ENCODE measurements around the gene BPIFB1.

The BPIFB1 gene

GRCh38 chr20:33296206-33296605 lies 13.2 kb downstream of the BPIFB1 start:
- DNase-seq (ENCODE audit: low spot score): no peak

GRCh38 chr20:33298391-33298790 lies 15.4 kb downstream of the BPIFB1 start:
- DNase-seq (ENCODE audit: low spot score): no peak

DNA sequence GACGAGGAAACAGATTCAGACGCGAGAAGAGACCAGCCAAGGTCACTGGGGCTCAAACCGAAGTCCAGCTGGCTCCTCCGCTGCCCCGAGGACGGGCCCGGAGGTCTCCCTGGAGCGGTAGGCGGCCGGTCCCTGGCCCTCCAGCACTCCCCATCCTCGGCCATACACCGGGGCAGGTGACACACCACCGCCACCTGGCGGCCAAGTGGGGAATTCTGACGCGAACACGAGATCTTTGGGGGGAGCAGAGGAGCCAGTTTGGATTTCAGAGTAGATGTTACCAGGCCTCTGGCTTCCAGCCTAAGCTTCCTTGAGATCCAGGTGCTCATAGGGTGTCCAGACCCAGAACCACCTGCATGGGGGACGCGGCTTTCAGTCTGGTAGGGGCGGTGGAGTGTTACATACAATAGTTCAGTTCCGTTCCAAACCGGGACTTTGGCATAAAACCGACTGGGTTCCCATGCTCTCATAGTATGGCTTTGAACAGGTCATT lies 16.1 kb downstream of the BPIFB1 start:
- DNase-seq (ENCODE audit: low spot score): peak; percentile 80

DNA sequence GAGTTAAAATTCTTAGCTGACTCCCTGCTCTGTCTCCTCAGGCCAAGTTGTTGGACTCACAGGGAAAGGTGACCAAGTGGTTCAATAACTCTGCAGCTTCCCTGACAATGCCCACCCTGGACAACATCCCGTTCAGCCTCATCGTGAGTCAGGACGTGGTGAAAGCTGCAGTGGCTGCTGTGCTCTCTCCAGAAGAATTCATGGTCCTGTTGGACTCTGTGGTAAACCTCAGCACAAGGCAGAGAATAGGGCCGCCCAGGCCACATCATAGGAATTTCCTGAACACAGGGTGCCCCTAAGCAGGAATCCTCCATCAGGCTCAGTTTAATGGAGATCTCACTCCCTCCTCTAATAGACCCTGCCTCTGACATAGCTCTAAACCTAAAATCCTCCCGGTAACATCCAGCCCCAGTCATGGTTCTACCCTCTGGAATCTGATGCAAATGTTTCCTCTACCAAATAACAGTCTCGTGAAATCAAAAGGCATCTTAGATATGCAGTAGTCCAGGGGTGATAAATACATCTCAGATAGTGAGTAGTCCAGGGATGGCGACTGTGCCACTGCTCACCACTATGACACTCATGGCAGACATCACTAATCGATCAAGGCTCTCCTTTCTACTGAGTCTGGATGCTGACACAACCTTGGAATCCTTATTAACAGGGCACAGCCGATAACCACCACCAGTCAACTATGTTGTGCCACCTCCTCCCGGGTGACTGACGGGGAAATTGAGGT lies 18.3 kb downstream of the BPIFB1 start:
- DNase-seq (ENCODE audit: low spot score): peak; percentile 34

GRCh38 chr20:33303595-33303994 lies 20.6 kb downstream of the BPIFB1 start:
- DNase-seq (ENCODE audit: low spot score): no peak

DNA sequence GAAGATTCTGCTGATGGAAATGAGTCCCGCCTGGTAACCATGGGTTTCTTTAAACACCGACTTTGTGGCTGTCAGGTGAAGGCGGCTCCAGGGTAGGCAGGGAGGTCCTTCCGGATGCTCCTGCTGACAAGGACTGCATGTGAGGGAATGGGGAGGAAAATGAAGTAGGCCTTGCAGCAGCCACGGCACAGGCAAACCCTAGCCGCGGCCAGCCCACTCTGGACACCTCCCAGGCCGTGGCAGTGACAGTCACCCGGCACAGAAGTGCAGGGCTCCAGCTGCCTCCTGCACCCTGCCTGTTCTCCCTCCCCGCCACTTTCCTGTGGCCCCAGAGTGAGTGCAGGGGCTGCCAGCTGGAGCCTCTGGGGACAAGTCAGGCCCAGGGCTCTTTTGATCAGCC lies 21.0 kb downstream of the BPIFB1 start:
- no peak for DNase-seq (ENCODE audit: low spot score)

GRCh38 chr20:33305589-33306057 lies 22.6 kb downstream of the BPIFB1 start:
- no peak for DNase-seq (ENCODE audit: low spot score)

DNA sequence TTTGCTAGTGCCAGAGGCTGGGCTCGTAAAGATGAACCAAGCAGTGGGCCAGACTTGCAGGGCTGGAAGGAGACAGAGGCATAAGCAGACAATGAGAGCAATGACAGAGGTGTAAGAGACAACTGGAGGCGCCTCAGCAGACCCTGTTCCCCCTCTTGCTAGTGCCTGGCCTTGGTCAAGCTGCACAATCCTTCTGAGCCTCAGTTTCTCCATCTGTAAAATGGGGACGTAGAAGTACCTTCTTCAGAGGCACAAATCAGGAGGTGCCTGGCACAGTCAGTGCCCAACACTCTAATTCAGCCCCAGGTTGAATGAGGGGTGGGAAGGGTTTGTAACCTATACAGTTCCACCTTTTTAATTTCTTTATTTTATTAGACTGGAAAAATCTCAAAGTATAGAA lies 23.2 kb downstream of the BPIFB1 start:
- no peak for DNase-seq (ENCODE audit: low spot score)

DNA sequence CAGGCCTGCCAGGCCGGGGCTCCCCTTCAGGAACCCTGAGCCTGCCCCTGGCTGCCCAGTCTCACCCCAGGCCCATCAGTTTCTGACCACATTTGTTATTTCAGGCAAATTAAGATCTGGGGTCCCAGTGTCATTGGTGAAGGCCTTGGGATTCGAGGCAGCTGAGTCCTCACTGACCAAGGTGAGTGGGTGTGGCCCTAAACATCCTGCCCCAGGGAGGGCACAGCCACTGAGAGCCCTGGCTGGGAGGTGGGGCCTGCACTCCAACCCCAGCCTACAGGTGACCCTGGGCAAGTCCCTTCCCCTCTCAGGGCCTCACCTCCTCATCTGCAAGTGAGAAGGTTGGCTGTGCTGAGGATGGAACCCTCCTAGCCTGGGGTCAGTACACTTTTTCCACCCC lies 23.8 kb downstream of the BPIFB1 start:
- DNase-seq (ENCODE audit: low spot score): no peak

- DNase-seq (ENCODE audit: low spot score): no peak
Measured at GRCh38 chr20:33308668-33309067, 25.7 kb downstream of the BPIFB1 start.

DNA sequence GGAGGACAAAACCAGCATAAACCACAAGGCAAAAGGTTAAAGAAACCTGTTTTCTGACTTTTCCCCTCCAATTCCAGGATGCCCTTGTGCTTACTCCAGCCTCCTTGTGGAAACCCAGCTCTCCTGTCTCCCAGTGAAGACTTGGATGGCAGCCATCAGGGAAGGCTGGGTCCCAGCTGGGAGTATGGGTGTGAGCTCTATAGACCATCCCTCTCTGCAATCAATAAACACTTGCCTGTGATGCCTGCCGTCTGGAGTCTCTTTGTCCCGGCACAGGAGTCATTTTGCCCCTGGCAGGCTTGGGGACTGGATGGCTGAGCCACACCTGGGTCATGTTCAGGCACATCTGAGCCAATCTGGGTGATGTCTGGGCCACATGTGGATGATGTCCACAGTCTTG lies 26.6 kb downstream of the BPIFB1 start:
- no peak for DNase-seq (ENCODE audit: low spot score)

GRCh38 chr20:33310327-33310899 lies 27.4 kb downstream of the BPIFB1 start:
- no peak for DNase-seq (ENCODE audit: low spot score)

DNA sequence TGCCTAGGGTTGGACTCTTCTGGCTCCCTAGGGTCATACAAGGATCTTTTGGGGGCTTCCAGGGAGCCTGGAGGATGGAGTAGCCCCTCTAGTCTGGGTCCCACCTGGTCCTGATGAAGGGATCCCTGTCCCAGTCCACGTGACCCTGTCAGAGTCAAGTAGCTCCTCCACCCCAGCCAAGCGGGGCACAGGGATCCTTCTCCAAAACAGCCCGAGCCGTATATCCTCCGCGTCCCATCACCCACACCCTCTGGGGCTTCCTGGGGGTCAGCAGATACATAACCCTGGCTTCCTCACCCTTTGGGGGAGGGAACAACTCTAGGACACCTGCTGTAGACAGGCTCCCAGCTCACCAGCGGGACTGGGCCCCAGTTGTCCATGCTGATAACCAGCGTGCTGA lies 28.0 kb downstream of the BPIFB1 start:
- no peak for DNase-seq (ENCODE audit: low spot score)

DNA sequence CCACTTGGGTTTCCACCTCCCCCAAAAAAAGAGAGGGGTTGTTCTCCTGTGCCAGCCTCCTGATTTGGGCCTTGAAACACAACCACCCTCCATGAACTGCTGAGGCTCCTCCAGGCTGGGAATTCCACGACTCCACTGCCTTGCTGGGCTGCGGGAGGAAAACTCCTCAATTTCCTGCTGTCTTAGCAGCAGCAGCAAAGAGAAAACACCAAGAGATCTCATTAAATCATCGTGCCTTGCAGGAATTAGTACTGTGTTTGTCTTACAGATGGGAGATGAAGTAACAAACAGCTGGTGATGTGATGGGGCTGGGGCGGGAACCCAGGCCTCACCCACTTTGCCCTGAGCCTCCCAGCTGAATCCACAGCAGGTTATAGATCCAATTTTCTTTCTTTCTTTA lies 29.0 kb downstream of the BPIFB1 start:
- no peak for DNase-seq (ENCODE audit: low spot score)

DNA sequence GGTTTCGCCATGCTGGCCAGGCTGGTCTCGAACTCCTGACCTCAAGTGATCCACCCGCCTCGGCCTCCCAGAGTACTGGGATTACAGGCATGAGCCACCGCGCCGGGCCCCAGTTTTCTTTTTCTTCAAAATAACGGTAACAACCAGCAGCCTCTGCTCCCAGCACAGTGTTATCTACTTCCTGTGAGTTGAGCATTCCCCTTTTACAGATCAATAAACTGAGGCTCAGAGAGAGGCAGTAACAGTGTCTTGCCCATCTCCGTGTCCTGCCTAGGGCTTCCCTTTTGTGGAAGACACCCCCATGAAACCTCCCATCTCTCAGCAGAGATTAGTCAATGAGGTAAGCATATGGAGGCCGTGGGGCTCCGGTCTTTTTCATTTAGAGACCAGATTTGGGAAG lies 29.6 kb downstream of the BPIFB1 start:
- no peak for DNase-seq (ENCODE audit: low spot score)

GRCh38 chr20:33313686-33314314 lies 30.8 kb downstream of the BPIFB1 start:
- DNase-seq (ENCODE audit: low spot score): no peak

- no peak for DNase-seq (ENCODE audit: low spot score)
Measured at GRCh38 chr20:33316343-33316742, 33.3 kb downstream of the BPIFB1 start.

GRCh38 chr20:33316958-33317357 lies 33.9 kb downstream of the BPIFB1 start:
- no peak for DNase-seq (ENCODE audit: low spot score)

GRCh38 chr20:33317424-33318095 lies 34.5 kb downstream of the BPIFB1 start:
- DNase-seq (ENCODE audit: low spot score): no peak

DNA sequence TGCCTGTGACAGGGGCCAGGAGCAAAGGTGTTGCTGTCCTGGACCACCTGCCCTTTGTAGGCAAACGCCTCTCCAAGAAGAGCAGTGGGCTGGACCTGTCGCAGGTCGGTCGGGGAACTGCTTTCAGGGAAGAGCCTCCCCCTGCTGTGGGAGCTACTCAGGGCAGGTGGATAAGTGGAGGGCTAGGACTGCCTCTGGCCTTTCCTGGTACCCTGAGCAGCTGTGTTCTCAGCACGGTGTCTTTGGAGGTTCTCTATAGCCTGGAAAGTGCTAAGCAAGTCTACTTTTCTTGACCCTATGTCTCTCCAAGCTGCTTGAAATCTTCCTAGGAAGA lies 35.0 kb downstream of the BPIFB1 start:
- no peak for DNase-seq (ENCODE audit: low spot score)

DNA sequence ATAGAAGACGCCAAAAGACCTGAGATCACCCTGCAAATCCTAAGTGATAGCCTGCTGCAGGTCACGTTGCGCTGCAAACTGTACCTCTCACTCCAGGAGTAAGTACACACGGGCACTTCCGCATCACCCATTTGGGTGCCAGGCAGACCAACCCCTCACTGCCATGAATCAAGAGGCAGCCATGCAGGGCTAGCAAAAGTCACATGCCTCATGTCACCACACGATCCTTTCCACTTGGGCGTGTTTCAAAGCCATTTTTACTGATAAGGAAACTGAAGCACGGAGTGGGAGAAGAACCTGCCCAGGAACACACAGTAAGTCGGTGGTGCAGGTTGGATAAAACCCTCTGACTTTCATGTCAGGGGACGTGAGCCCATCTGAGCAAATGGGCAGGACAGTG lies 37.0 kb downstream of the BPIFB1 start:
- no peak for DNase-seq (ENCODE audit: low spot score)

DNA sequence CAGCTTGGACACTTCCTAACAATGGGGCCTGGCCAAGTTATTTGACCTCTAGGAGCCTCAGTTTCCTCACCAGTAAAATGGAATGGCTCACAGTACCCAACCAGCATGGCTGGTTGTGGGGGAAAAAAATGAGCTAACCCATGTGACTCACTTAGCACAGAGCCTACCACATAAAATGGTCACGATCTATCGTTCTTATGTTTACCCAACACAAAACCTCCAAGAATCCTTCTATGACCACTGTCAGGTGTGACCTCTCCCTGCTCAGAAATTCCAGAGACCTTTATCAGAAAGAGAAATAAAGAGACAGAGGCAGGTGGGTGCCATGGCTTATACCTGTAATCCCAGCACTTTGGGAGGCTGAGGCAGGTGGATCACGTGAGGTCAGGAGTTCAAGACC lies 39.4 kb downstream of the BPIFB1 start:
- no peak for DNase-seq (ENCODE audit: low spot score)

- DNase-seq (ENCODE audit: low spot score): no peak
Measured at GRCh38 chr20:33323236-33323635, 40.2 kb downstream of the BPIFB1 start.

All from AG08396 (cell line).